GM12878 (cell line): ENCODE measurements around the gene CYB5B. TPM values are rescaled to one million over a fixed set of nuclear protein-coding genes. Genes with fewer than 3 reads are reported as not detected.
A peak's percentile ranks its signal among the peaks of the same experiment; 100 is the strongest.

Experiments used
- ATAC-seq: fragments of 200-7000 bp; cut with Tn5 transposase; 3 replicates; pipeline ENCODE4 v1.9.1; 2020; ENCODE audit warnings: mild to moderate bottlenecking, moderate library complexity
- BruUV-seq: library from RNA; stranded (reverse); fragments of 400-500 nt; replicated peaks from 2 replicates; lab custom pipeline; 2021; lab: Mats Ljungman, UMichigan
- CTCF ChIA-PET: fragments of 300-600 bp; sonication (Branson Sonifier 250); formaldehyde crosslinking; extraction: SDS; loops from one replicate; lab custom pipeline; 2021; ENCODE audit warnings: inconsistent platforms; lab: Yijun Ruan, JAX
- POLR2A ChIA-PET: fragments of 350-600 bp; formaldehyde crosslinking; extraction: SDS; loops from one replicate; lab custom pipeline; 2021; ENCODE audit warnings: inconsistent platforms; lab: Charles Lee
- RAD21 ChIA-PET: fragments of 300-600 bp; sonication (Branson Sonifier 250); formaldehyde crosslinking; loops from one replicate; lab custom pipeline; 2023; ENCODE audit warnings: antibody characterized with exemption; ENCODE audit not compliant: unreplicated experiment; lab: Charles Lee
- SMC1A ChIA-PET: fragments of 300-600 bp; sonication (Branson Sonifier 250); formaldehyde crosslinking; loops from one replicate; lab custom pipeline; 2023; ENCODE audit not compliant: unreplicated experiment, uncharacterized antibody; lab: Charles Lee
- DNase-seq: peaks from one replicate; pipeline ENCODE4 v3.0.0-alpha.2; 2011; ENCODE audit warnings: low read depth, low spot score
- FAIRE-seq: peaks from 3 replicates; lab custom pipeline; 2011; peaks lifted over from hg19 to GRCh38; lab: Jason Lieb, UNC
- H2AFZ ChIP-seq: 2 replicates; pipeline ENCODE4 v1.6.0; 2011; ENCODE audit warnings: low read depth, low read length, control low read depth; ENCODE audit not compliant: control insufficient read depth
- H3K27ac ChIP-seq: 2 replicates; pipeline ENCODE4 v1.5.1; 2011; ENCODE audit warnings: control low read depth; ENCODE audit not compliant: control insufficient read depth, insufficient read depth
- H3K27me3 ChIP-seq, 2 experiments: replicated peaks in 1 of 2; 2 replicates each; pipeline versions ENCODE4 v1.6.0 to v1.6.1; 2011; ENCODE audit warnings: low read length in 1 of 2; ENCODE audit not compliant: control insufficient read depth in 2 of 2, insufficient read depth in 2 of 2
- H3K36me3 ChIP-seq, 2 experiments: 2 replicates each; pipeline ENCODE4 v1.5.1; 2011; ENCODE audit warnings: low read length in 1 of 2; ENCODE audit not compliant: control insufficient read depth in 2 of 2, insufficient read depth in 2 of 2
- H3K4me1 ChIP-seq: 2 replicates; pipeline ENCODE4 v1.6.1; 2011; ENCODE audit warnings: mild to moderate bottlenecking, low read length, moderate library complexity, mixed read lengths; ENCODE audit not compliant: control insufficient read depth, insufficient read depth
- H3K4me2 ChIP-seq: 2 replicates; pipeline ENCODE4 v1.6.0; 2011; ENCODE audit warnings: control low read depth; ENCODE audit not compliant: control insufficient read depth, insufficient read depth
- H3K4me3 ChIP-seq: fragments of 200-600 bp; sonication (generic); 2 replicates; pipeline ENCODE4 v1.5.1; 2016
- H3K79me2 ChIP-seq: 2 replicates; pipeline ENCODE4 v1.6.0; 2011; ENCODE audit warnings: low read length; ENCODE audit not compliant: control insufficient read depth, insufficient read depth
- H3K9ac ChIP-seq: 2 replicates; pipeline ENCODE4 v1.8.0; 2011; ENCODE audit warnings: low read length, control low read depth, mixed read lengths; ENCODE audit not compliant: control insufficient read depth, insufficient read depth
- H3K9me3 ChIP-seq: replicated peaks from 3 replicates; pipeline ENCODE4 v1.5.1; 2011; ENCODE audit warnings: mild to moderate bottlenecking, low read length; ENCODE audit not compliant: control insufficient read depth, insufficient read depth
- H4K20me1 ChIP-seq: 2 replicates; pipeline ENCODE4 v1.6.0; 2011; ENCODE audit not compliant: control insufficient read depth, insufficient read depth
- BHLHE40 ChIP-seq, 2 experiments: fragments of 450-650 bp in 1 of 2; IDR thresholded peaks; 2 replicates each; pipeline ENCODE4 v1.6.1; 2011 to 2017; ENCODE audit warnings: low read depth in 2 of 2, borderline replicate concordance in 1 of 2, improper control_type of control experiment in 1 of 2, low read length in 1 of 2, mild to moderate bottlenecking in 1 of 2
- CREM ChIP-seq: IDR thresholded peaks from 2 replicates; pipeline ENCODE4 v1.6.1; 2014; ENCODE audit warnings: antibody characterized with exemption, low read depth
- MYB ChIP-seq: fragments of 150-350 bp; IDR thresholded peaks from 2 replicates; pipeline ENCODE4 v1.6.1; 2014; ENCODE audit warnings: mild to moderate bottlenecking, low read depth, low read length, borderline replicate concordance
- NFXL1 ChIP-seq: fragments of 450-650 bp; IDR thresholded peaks from 2 replicates; pipeline ENCODE4 v1.6.1; 2017; ENCODE audit warnings: antibody characterized with exemption, mild to moderate bottlenecking, borderline replicate concordance
- PML ChIP-seq: IDR thresholded peaks from 2 replicates; pipeline ENCODE4 v1.6.1; 2012; ENCODE audit warnings: low read length, inconsistent platforms
- POLR2AphosphoS5 ChIP-seq: IDR thresholded peaks from 2 replicates; pipeline ENCODE4 v1.6.1; 2011; ENCODE audit warnings: mild to moderate bottlenecking, low read length, inconsistent platforms
- RAD51 ChIP-seq: fragments of 450-650 bp; IDR thresholded peaks from 2 replicates; pipeline ENCODE4 v1.6.1; 2016; ENCODE audit warnings: moderate library complexity, mild to moderate bottlenecking, inconsistent platforms
- RFX5 ChIP-seq: IDR thresholded peaks from 2 replicates; pipeline ENCODE4 v1.6.1; 2011; ENCODE audit warnings: low read depth, low read length, improper control_type of control experiment
- SUPT20H ChIP-seq: IDR thresholded peaks from 2 replicates; pipeline ENCODE4 v1.6.1; 2011; ENCODE audit warnings: low read depth, mild to moderate bottlenecking, low read length, moderate library complexity, borderline replicate concordance; ENCODE audit not compliant: control insufficient read depth
- WGBS: methylation state at CpG from one replicate; pipeline ENCODE4 v1.1.6; 2016; ENCODE audit warnings: low lambda C conversion rate; ENCODE audit not compliant: insufficient replicate concordance, insufficient coverage; ENCODE audit errors: missing lambda C conversion rate; 5-methylcytosine and 5-hydroxymethylcytosine counted together
- in situ Hi-C: fragments of 300-500 bp; cut with MboI; formaldehyde crosslinking; loops from 9 replicates; pipeline ENCODE4 v1.14.3; 2018; ENCODE audit warnings: mixed read lengths
- intact Hi-C: fragments of 100-400 bp; cut with micrococcal nuclease; formaldehyde crosslinking; loops from one replicate; pipeline ENCODE4 v1.14.2; 2022; ENCODE audit not compliant: unreplicated experiment
- polyA plus RNA-seq, 11 experiments: library from polyadenylated mRNA; depleted of rRNA in 4 of 11; unstranded in 6 of 11; stranded (reverse) in 5 of 11; fragments of >200 nt; fragmentation: Nextera tagmentation in 4 of 11; fragmentation: Illumina TruSeq in 1 of 11; extraction: Ambion mirVana in 4 of 11; extraction: Trizol in 1 of 11; gene quantifications; 1 replicate in 1 of 11; 2 replicates in 10 of 11; pipeline versions ENCODE4 v1.2.1 to v1.2.3, GENCODE V29; 2011 to 2016; ENCODE audit warnings: inconsistent platforms in 2 of 11, missing spikeins in 2 of 11, low read depth in 1 of 11
- total RNA-seq, 4 experiments: library from RNA; depleted of rRNA in 3 of 4; stranded (reverse); fragments of >200 nt in 3 of 4; fragmentation: Illumina TruSeq in 1 of 4; extraction: Trizol in 1 of 4; gene quantifications; 2 replicates each; pipeline versions ENCODE4 v1.2.1 to v1.2.3, GENCODE V29; 2013 to 2021
- TF ChIP-seq, protein P1 (sequence below): fragments of 150-350 bp; IDR thresholded peaks from 2 replicates; pipeline ENCODE4 v1.6.1; 2016; ENCODE audit warnings: low read depth, low read length
- TF ChIP-seq, protein P2 (sequence below): fragments of 150-350 bp; IDR thresholded peaks from 2 replicates; pipeline ENCODE4 v1.6.1; 2014; ENCODE audit warnings: mild to moderate bottlenecking, low read depth, low read length
- TF ChIP-seq, protein P3 (sequence below): fragments of 450-650 bp; formaldehyde crosslinking; IDR thresholded peaks from 2 replicates; pipeline ENCODE4 v1.4.0; 2022; ENCODE audit warnings: mild to moderate bottlenecking, moderate library complexity
- TF ChIP-seq, protein P4 (sequence below): fragments of 450-650 bp; IDR thresholded peaks from 2 replicates; pipeline ENCODE4 v1.6.1; 2018; ENCODE audit warnings: borderline replicate concordance, mild to moderate bottlenecking; ENCODE audit not compliant: partially characterized antibody

CYB5B gene
- total and polyA plus RNA-seq, 10 of the 15 experiments (the other 5 are each of a cell fraction or from before 2014, with no cell fraction given): 145 to 305 (median 179) TPM

DNA sequence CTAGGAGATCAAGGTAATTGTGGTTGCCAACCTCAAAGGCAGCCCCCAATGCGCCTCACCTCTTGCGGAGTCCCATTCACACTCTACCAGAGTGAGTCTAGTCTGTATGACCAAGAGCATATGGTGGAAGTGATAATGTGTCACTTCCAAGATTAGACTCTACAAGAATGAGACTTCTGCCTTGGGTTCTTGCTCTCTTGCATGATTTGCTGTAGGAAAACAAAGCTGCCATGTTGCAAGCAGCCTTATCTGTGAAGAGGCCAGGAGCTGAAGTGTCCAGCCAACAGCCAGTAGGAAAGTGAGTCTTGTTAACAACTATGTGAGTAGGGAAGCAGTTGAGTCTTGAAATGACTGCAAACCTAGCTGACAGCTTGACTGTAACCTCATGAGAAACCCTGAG lies 42.0 kb upstream of the CYB5B start:
- 100% methylated on average over 2 of the region's 2 CpGs for WGBS
- FAIRE-seq (no peak), ATAC-seq (no peak), DNase-seq (no peak)
- ChIA-PET POLR2A (interaction anchor here (0.6 to 1.1 kb wide), 3 partner anchors 9 to 56 kb away, joined by 3 read pairs; no protein-coding TSS in a partner anchor), CTCF (interaction anchor here (0.6 to 3.0 kb wide), 4 partner anchors 13 to 372 kb away, joined by 3 to 20 read pairs (median 5); partner anchors contain the start of gene NOB1), RAD21 (interaction anchor here (0.7 to 1.2 kb wide), 2 partner anchors 14 to 139 kb away, joined by 3 read pairs; no protein-coding TSS in a partner anchor), SMC1A (interaction anchor here (0.7 to 3.4 kb wide), 4 partner anchors 13 to 42 kb away, joined by 3 to 14 read pairs (median 4); partner anchors contain the start of gene CYB5B)
- no peak overlapping the region for H3K4me3 ChIP-seq
- H2AFZ ChIP-seq: no peak overlapping the region
- in situ Hi-C loops: no loop called here
- H3K27ac ChIP-seq: no peak overlapping the region
- peaks cover 9% of the 10 kb centered on the region for H3K4me1 ChIP-seq
- H3K27me3 ChIP-seq: no peaks in the 10 kb centered on the region
- H3K9ac ChIP-seq: no peak overlapping the region
- H3K9me3 ChIP-seq: no peaks in the 10 kb centered on the region
- intact Hi-C loops: no loop called here
- H3K4me2 ChIP-seq: peak overlapping the region; percentile 39
- H4K20me1 ChIP-seq: no peaks in the 10 kb centered on the region
- peaks cover 2 to 20% of the 10 kb centered on the region in 2 experiments; a peak in 2 of 4 replicates for H3K36me3 ChIP-seq
- BruUV-seq: no TSS peak
- peaks cover 36% of the 10 kb centered on the region for H3K79me2 ChIP-seq
- TF ChIP-seq MYB: no peak
- no peak for TF ChIP-seq SUPT20H
- TF ChIP-seq NFXL1: no peak
- TF ChIP-seq, protein P1, sequence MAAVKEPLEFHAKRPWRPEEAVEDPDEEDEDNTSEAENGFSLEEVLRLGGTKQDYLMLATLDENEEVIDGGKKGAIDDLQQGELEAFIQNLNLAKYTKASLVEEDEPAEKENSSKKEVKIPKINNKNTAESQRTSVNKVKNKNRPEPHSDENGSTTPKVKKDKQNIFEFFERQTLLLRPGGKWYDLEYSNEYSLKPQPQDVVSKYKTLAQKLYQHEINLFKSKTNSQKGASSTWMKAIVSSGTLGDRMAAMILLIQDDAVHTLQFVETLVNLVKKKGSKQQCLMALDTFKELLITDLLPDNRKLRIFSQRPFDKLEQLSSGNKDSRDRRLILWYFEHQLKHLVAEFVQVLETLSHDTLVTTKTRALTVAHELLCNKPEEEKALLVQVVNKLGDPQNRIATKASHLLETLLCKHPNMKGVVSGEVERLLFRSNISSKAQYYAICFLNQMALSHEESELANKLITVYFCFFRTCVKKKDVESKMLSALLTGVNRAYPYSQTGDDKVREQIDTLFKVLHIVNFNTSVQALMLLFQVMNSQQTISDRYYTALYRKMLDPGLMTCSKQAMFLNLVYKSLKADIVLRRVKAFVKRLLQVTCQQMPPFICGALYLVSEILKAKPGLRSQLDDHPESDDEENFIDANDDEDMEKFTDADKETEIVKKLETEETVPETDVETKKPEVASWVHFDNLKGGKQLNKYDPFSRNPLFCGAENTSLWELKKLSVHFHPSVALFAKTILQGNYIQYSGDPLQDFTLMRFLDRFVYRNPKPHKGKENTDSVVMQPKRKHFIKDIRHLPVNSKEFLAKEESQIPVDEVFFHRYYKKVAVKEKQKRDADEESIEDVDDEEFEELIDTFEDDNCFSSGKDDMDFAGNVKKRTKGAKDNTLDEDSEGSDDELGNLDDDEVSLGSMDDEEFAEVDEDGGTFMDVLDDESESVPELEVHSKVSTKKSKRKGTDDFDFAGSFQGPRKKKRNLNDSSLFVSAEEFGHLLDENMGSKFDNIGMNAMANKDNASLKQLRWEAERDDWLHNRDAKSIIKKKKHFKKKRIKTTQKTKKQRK: no peak
- TF ChIP-seq BHLHE40 (IDR thresholded peaks at IDR 0.05; ENCODE audit: borderline replicate concordance in 1 of 2, low read depth in 2 of 2, low read length in 1 of 2): no peak
- no peak for TF ChIP-seq PML
- TF ChIP-seq, protein P2, sequence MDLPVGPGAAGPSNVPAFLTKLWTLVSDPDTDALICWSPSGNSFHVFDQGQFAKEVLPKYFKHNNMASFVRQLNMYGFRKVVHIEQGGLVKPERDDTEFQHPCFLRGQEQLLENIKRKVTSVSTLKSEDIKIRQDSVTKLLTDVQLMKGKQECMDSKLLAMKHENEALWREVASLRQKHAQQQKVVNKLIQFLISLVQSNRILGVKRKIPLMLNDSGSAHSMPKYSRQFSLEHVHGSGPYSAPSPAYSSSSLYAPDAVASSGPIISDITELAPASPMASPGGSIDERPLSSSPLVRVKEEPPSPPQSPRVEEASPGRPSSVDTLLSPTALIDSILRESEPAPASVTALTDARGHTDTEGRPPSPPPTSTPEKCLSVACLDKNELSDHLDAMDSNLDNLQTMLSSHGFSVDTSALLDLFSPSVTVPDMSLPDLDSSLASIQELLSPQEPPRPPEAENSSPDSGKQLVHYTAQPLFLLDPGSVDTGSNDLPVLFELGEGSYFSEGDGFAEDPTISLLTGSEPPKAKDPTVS: no peak
- TF ChIP-seq, protein P3, sequence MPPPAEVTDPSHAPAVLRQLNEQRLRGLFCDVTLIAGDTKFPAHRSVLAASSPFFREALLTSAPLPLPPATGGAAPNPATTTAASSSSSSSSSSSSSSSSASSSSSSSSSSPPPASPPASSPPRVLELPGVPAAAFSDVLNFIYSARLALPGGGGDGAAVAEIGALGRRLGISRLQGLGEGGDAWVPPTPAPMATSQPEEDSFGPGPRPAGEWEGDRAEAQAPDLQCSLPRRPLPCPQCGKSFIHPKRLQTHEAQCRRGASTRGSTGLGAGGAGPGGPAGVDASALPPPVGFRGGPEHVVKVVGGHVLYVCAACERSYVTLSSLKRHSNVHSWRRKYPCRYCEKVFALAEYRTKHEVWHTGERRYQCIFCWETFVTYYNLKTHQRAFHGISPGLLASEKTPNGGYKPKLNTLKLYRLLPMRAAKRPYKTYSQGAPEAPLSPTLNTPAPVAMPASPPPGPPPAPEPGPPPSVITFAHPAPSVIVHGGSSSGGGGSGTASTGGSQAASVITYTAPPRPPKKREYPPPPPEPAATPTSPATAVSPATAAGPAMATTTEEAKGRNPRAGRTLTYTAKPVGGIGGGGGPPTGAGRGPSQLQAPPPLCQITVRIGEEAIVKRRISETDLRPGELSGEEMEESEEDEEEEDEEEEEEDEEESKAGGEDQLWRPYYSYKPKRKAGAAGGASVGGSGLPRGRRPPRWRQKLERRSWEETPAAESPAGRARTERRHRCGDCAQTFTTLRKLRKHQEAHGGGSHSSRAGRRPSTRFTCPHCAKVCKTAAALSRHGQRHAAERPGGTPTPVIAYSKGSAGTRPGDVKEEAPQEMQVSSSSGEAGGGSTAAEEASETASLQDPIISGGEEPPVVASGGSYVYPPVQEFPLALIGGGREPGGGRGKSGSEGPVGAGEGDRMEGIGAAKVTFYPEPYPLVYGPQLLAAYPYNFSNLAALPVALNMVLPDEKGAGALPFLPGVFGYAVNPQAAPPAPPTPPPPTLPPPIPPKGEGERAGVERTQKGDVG: no peak
- TF ChIP-seq, protein P4, sequence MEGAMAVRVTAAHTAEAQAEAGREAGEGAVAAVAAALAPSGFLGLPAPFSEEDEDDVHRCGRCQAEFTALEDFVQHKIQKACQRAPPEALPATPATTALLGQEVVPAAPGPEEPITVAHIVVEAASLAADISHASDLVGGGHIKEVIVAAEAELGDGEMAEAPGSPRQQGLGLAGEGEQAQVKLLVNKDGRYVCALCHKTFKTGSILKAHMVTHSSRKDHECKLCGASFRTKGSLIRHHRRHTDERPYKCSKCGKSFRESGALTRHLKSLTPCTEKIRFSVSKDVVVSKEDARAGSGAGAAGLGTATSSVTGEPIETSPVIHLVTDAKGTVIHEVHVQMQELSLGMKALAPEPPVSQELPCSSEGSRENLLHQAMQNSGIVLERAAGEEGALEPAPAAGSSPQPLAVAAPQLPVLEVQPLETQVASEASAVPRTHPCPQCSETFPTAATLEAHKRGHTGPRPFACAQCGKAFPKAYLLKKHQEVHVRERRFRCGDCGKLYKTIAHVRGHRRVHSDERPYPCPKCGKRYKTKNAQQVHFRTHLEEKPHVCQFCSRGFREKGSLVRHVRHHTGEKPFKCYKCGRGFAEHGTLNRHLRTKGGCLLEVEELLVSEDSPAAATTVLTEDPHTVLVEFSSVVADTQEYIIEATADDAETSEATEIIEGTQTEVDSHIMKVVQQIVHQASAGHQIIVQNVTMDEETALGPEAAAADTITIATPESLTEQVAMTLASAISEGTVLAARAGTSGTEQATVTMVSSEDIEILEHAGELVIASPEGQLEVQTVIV: no peak
- TF ChIP-seq CREM: no peak
- TF ChIP-seq RAD51: no peak
- no peak for TF ChIP-seq POLR2AphosphoS5
- TF ChIP-seq RFX5: no peak
